Uterus (tissue), 2 donors: Measurements from ENCODE around the gene NLE1.

Experiments used
- CTCF ChIP-seq, 4 experiments: fragments of 200-600 bp in 2 of 4; fragments of 450-650 bp in 2 of 4; sonication (generic) in 2 of 4; IDR thresholded peaks; one replicate each; pipeline ENCODE4 v1.5.1; 2016 to 2019; ENCODE audit warnings: antibody characterized with exemption in 4 of 4, mild to moderate bottlenecking in 2 of 4, moderate library complexity in 1 of 4
- POLR2A ChIP-seq, 2 donors: fragments of 450-650 bp; IDR thresholded peaks; one replicate each; pipeline ENCODE4 v1.6.1; 2016; ENCODE audit warnings: antibody characterized with exemption in 2 of 2, mild to moderate bottlenecking in 1 of 2, moderate library complexity in 1 of 2

- TF ChIP-seq POLR2A (IDR thresholded peaks at IDR 0.05): no peak
- TF ChIP-seq CTCF (IDR thresholded peaks at IDR 0.05): no peak
These were observed 29.7 kb upstream of the NLE1 start for GRCh38 chr17:35171834-35172233.
